Activated T-helper 1 cell treated with anti-CD3 and anti-CD28 coated beads, Interleukin-12 subunit alpha, Interleukin-12 subunit beta, Interleukin-2, Interleukin-4 antibody, amounts not matched to agents 30 ng/mL and 10 ng/mL and 1 ng/mL, durations not matched to agents 14 hours and 24 hours and 36 hours (primary cell): ENCODE data around the gene IMPA2. TPM values are rescaled to one million over a fixed set of nuclear protein-coding genes. Genes with fewer than 3 reads are reported as not detected.

Experiments used
- DNase-seq: peaks from one replicate; pipeline ENCODE4 v3.0.0; 2021; ENCODE audit warnings: low spot score
- H3K27ac Mint-ChIP-seq: one replicate; pipeline ENCODE4 v1.8.0; 2021; ENCODE audit warnings: mild to moderate bottlenecking, mixed read lengths
- H3K27me3 Mint-ChIP-seq: one replicate; pipeline ENCODE4 v1.8.0; 2022; ENCODE audit warnings: mild to moderate bottlenecking, moderate library complexity, mixed read lengths; ENCODE audit not compliant: insufficient read depth
- H3K36me3 Mint-ChIP-seq: one replicate; pipeline ENCODE4 v1.8.0; 2021; ENCODE audit warnings: low read depth, mixed read lengths
- H3K4me1 Mint-ChIP-seq: one replicate; pipeline ENCODE4 v1.8.0; 2021; ENCODE audit warnings: low read depth, mixed read lengths
- H3K4me3 Mint-ChIP-seq: one replicate; pipeline ENCODE4 v1.8.0; 2021; ENCODE audit warnings: mild to moderate bottlenecking, moderate library complexity, mixed read lengths
- H3K9me3 Mint-ChIP-seq: one replicate; pipeline ENCODE4 v1.8.0; 2021; ENCODE audit warnings: mixed read lengths
- intact Hi-C: fragments of 100-400 bp; cut with micrococcal nuclease; formaldehyde crosslinking; loops from one replicate; pipeline ENCODE4 v1.15.1; 2024
- total RNA-seq: library from RNA; stranded (reverse); gene quantifications from 2 replicates; pipeline ENCODE4 v1.2.3, GENCODE V29; 2022

IMPA2 gene
- total RNA-seq, 1 donor from 2014 or later: 19.3 TPM

DNA sequence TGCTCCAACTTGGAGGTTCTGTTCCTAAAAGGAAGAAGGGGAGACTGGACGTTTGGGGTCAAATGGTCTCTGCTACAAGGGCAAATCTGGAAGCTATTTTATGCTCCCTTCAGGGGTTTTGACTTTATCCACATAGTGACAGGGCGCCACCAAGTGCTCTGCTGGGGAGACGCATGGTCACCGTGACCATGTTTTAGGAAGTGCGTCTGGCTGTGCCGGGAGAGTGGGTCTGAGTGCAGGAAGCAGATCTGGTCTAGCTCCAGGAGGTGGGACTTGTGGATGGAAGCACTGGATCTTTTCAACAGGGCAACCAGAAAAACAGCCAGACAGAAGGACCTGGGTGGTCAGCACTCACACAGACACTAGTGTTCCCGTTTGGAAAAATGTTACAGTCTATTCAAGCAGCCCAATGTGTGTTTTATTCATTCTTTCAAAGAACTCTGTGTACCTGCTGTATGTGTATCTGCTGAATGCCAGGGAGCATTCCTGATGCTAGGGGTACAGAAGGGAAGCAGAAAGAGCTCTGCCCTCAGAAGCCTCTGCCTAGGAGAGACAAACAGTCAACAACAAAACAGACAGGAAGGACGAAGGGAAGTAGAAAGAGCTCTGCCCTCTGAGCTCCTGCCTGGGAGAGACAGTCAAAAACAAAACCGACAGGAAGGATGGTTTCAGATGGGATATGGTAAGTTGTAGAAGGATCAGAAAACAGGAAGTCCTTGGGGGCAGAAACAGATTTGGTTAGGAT, 14.3 kb downstream of the IMPA2 start:
- Mint-ChIP-seq H3K4me3 (peak overlapping the region; percentile 48), H3K36me3 (no peaks in the 10 kb centered on the region), H3K27me3 (no peaks in the 10 kb centered on the region), H3K9me3 (no peaks in the 10 kb centered on the region), H3K27ac (peak overlapping the region; percentile 57), H3K4me1 (peaks cover 21% of the 10 kb centered on the region)
- peak; percentile 41 for DNase-seq
- intact Hi-C loops: loop anchor here (1.0 kb wide), 3 partner anchors 14 to 262 kb away; partner anchors contain the start of gene IMPA2

DNA sequence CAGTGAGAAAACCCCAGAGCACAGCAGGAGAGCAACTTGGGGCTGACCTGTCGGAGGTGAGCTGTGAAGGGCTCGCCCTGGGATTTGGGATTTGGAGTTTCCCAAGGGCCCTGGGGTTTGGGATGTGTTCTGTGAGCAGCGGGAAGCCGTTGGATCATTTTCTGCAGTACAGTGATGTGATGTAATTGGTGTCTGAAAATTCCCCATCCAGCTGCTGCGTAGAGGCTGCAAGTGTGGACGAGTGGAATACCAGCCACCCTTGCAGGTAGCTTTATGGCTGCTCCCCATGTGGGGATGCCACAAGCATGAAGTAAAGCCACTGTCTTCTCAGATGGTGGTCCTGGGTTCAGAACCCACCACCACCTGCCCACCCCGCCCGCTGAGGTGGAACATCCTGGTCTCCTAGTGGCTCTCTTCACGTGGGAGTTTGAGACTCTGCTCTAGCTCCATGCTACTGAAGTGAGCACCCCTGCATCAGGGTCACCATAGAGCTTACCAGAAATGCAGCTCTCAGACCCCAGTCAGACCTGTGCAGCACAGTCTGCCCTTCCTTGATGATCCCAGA, 15.0 kb downstream of the IMPA2 start:
- intact Hi-C loops: no loop called here
- Mint-ChIP-seq H3K36me3 (no peaks in the 10 kb centered on the region), H3K27me3 (no peaks in the 10 kb centered on the region), H3K9me3 (no peaks in the 10 kb centered on the region), H3K4me3 (no peak overlapping the region), H3K27ac (no peak overlapping the region), H3K4me1 (peaks cover 21% of the 10 kb centered on the region)
- DNase-seq: no peak

DNA sequence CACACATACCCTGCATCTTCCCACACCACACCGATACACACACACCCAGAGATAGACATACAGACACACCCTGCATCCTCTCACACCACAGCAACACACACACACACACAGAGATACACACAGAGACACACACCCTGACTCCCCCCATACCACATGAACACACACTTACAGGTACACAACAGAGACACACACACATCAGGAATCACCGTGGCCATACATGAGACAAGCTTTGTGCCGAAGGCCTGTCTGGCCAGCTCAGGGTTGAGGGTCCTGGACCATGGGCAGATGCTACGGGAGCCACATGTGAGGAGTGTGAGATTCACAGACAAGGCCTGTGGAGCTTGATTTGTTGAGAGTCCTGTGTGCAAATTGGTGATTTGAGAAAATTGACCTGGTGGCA, 15.6 kb downstream of the IMPA2 start:
- DNase-seq: no peak
- intact Hi-C loops: no loop called here
- no peak overlapping the region for H3K4me3 Mint-ChIP-seq
- no peak overlapping the region for H3K27ac Mint-ChIP-seq
- H3K27me3 Mint-ChIP-seq: no peaks in the 10 kb centered on the region
- peaks cover 21% of the 10 kb centered on the region for H3K4me1 Mint-ChIP-seq
- H3K36me3 Mint-ChIP-seq: no peaks in the 10 kb centered on the region
- no peaks in the 10 kb centered on the region for H3K9me3 Mint-ChIP-seq

DNA sequence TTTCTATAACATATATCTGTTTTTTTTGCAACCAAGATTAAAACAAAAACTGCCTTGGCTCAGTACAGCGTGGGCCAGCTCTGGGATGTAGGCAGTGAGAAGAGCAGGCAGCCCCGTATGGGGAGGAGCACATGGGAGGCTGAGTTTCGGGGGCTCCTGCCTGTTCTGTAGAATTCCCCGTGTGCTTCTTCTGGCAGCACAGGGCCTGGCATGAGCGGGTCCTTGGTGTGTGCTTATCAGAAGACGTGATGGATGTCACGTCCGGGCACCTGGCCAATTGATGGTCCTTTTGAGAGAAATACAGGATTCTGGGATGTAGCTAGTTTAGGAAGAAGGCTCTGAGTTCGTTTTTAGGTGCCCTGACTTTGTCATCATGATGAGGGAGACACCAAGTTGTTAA, 16.2 kb downstream of the IMPA2 start:
- no peaks in the 10 kb centered on the region for H3K27me3 Mint-ChIP-seq
- intact Hi-C loops: no loop called here

GRCh38 chr18:11998193-11998592, 16.9 kb downstream of the IMPA2 start:
- DNase-seq: no peak
- H3K36me3 Mint-ChIP-seq: no peaks in the 10 kb centered on the region
- no peaks in the 10 kb centered on the region for H3K27me3 Mint-ChIP-seq
- no peaks in the 10 kb centered on the region for H3K9me3 Mint-ChIP-seq
- no peak overlapping the region for H3K4me3 Mint-ChIP-seq
- intact Hi-C loops: no loop called here
- H3K4me1 Mint-ChIP-seq: peaks cover 21% of the 10 kb centered on the region
- no peak overlapping the region for H3K27ac Mint-ChIP-seq

More for the DNA sequence above, 16.2 kb downstream of the IMPA2 start:
- no peak for DNase-seq
- Mint-ChIP-seq H3K4me3 (no peak overlapping the region), H3K36me3 (no peaks in the 10 kb centered on the region), H3K9me3 (no peaks in the 10 kb centered on the region), H3K4me1 (peaks cover 21% of the 10 kb centered on the region), H3K27ac (no peak overlapping the region)

- H3K4me1 Mint-ChIP-seq: peaks cover 21% of the 10 kb centered on the region
- H3K9me3 Mint-ChIP-seq: no peaks in the 10 kb centered on the region
- no peak overlapping the region for H3K27ac Mint-ChIP-seq
- no peak overlapping the region for H3K4me3 Mint-ChIP-seq
- intact Hi-C loops: no loop called here
- H3K36me3 Mint-ChIP-seq: no peaks in the 10 kb centered on the region
- H3K27me3 Mint-ChIP-seq: no peaks in the 10 kb centered on the region
- DNase-seq: no peak
These were observed 18.1 kb downstream of the IMPA2 start for GRCh38 chr18:11999429-11999828.

DNA sequence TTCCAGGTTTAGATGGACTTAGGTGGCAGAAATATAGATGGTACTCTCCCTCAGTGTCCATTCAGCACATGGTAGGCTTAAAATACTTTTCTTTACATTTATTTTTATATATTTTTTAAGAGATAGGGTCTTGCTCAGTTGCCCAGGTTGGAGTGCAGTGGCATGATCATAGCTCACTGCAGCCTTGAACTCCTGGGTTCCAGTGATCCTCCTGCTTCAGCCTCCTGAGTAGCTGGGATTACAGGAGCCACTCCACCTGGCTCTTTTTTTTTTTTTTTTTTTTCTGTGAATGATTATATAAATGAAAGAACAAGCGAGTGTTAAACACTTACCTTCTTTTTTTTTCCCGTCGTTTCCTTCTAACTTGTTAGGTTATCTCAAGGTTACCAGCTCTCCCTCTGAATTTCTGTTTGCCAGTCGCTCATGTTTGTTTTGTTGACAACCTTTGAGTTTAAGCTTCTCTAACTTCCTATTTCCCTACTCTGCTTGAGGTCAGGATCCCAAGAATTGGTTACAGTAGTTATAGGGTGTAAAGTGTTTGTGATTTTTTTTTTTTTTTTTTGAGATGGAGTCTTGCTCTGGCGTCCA, 18.9 kb downstream of the IMPA2 start:
- Mint-ChIP-seq H3K9me3 (no peaks in the 10 kb centered on the region), H3K27me3 (no peaks in the 10 kb centered on the region), H3K27ac (no peak overlapping the region), H3K36me3 (no peaks in the 10 kb centered on the region), H3K4me1 (peaks cover 16% of the 10 kb centered on the region), H3K4me3 (no peak overlapping the region)
- no peak for DNase-seq
- intact Hi-C loops: no loop called here

- intact Hi-C loops: no loop called here
- Mint-ChIP-seq H3K27ac (no peak overlapping the region), H3K27me3 (no peaks in the 10 kb centered on the region), H3K4me3 (no peak overlapping the region), H3K9me3 (no peaks in the 10 kb centered on the region), H3K36me3 (no peaks in the 10 kb centered on the region), H3K4me1 (peaks cover 6% of the 10 kb centered on the region)
- DNase-seq: no peak
These were observed 20.1 kb downstream of the IMPA2 start for GRCh38 chr18:12001421-12001820.

- H3K36me3 Mint-ChIP-seq: no peaks in the 10 kb centered on the region
- DNase-seq: no peak
- H3K9me3 Mint-ChIP-seq: no peaks in the 10 kb centered on the region
- intact Hi-C loops: no loop called here
- no peaks in the 10 kb centered on the region for H3K4me1 Mint-ChIP-seq
- no peak overlapping the region for H3K27ac Mint-ChIP-seq
- H3K4me3 Mint-ChIP-seq: no peak overlapping the region
- no peaks in the 10 kb centered on the region for H3K27me3 Mint-ChIP-seq
These were observed 22.6 kb downstream of the IMPA2 start for GRCh38 chr18:12003894-12004293.

DNA sequence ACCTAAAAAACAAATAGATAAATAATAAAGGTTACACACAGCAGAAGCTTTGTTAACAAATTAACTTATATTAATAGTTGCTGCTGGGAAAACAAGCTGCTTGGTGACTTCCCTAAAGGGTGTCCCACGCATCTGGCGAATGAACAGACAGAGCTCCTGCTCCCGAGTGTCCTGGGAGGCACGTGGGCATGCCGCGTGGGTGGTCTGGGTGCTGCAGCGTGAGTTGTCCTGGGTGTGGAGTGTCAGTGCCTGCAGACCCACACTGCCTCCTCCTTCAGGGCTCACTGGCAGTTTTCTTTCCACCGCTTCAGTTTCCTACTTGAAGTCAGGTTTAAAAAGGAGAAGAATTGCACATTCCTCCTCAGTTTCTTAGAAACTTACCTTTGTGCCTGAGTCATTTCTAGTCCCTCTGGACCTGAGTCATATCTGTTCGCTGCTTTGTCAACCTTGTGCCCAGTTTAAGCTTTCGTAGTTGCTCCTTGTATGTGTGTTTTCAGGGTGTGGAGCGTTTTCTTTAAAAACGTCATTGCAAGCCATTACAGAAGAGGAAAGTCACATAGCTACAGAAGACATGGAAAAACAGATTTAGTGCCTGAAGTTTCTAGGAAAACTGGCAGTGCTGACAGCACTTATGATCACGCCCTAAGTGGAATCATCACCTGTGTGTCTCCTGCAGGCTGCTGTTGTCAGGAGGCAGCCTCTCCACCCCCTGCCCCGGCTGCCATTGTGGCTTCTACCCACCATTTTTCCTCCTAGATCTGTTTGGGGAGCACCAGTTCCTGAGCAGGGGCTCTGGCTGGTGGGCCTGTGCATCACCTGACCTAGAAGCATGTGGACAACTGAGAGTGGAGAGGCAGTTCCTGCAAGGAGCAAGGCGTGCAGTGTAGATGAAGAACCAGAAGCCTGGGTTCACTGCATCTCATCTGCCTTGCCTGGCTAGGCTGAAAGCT, 24.5 kb downstream of the IMPA2 start:
- H3K9me3 Mint-ChIP-seq: no peaks in the 10 kb centered on the region
- H3K27me3 Mint-ChIP-seq: no peaks in the 10 kb centered on the region
- intact Hi-C loops: no loop called here
- H3K4me3 Mint-ChIP-seq: no peak overlapping the region
- DNase-seq: no peak
- H3K4me1 Mint-ChIP-seq: no peaks in the 10 kb centered on the region
- H3K36me3 Mint-ChIP-seq: no peaks in the 10 kb centered on the region
- H3K27ac Mint-ChIP-seq: no peak overlapping the region

DNA sequence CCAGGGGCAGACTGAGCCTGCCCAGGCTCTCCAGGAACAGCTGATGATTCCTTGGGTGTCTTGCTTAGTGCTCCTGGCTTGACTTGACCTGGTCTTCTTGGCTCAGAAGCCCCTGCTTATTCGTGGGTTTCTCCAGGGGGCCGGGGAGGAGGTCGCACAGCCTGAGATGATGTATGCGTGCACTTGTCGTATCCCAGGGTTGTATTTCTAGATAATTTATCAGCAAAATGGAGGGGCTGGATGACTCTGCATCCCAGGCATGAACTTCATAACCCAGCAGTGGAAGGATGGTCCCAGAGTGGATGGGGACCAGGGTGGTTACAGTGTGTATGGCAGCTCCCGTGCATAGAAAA, 25.2 kb downstream of the IMPA2 start:
- Mint-ChIP-seq H3K27ac (no peak overlapping the region), H3K9me3 (no peaks in the 10 kb centered on the region), H3K27me3 (no peaks in the 10 kb centered on the region), H3K36me3 (no peaks in the 10 kb centered on the region), H3K4me3 (no peak overlapping the region), H3K4me1 (no peaks in the 10 kb centered on the region)
- intact Hi-C loops: no loop called here
- no peak for DNase-seq

GRCh38 chr18:12007063-12007462, 25.8 kb downstream of the IMPA2 start:
- no peaks in the 10 kb centered on the region for H3K27me3 Mint-ChIP-seq
- no peak overlapping the region for H3K4me3 Mint-ChIP-seq
- H3K9me3 Mint-ChIP-seq: no peaks in the 10 kb centered on the region
- no peak overlapping the region for H3K27ac Mint-ChIP-seq
- H3K4me1 Mint-ChIP-seq: no peaks in the 10 kb centered on the region
- no peaks in the 10 kb centered on the region for H3K36me3 Mint-ChIP-seq
- intact Hi-C loops: no loop called here
- DNase-seq: no peak
